GM12873 (cell line): ENCODE data around the gene PAM16.

Source experiments
- TF ChIP-seq, protein P1 (sequence below): IDR thresholded peaks from 2 replicates; pipeline ENCODE4 v1.5.1; 2012; ENCODE audit warnings: low read depth, mild to moderate bottlenecking, moderate library complexity, low read length, control low read depth; ENCODE audit not compliant: insufficient read depth; ENCODE audit errors: missing control alignments

The PAM16 gene

GRCh38 chr16:4303973-4304372 lies 47.1 kb downstream of the PAM16 start:
- TF ChIP-seq, protein P1, sequence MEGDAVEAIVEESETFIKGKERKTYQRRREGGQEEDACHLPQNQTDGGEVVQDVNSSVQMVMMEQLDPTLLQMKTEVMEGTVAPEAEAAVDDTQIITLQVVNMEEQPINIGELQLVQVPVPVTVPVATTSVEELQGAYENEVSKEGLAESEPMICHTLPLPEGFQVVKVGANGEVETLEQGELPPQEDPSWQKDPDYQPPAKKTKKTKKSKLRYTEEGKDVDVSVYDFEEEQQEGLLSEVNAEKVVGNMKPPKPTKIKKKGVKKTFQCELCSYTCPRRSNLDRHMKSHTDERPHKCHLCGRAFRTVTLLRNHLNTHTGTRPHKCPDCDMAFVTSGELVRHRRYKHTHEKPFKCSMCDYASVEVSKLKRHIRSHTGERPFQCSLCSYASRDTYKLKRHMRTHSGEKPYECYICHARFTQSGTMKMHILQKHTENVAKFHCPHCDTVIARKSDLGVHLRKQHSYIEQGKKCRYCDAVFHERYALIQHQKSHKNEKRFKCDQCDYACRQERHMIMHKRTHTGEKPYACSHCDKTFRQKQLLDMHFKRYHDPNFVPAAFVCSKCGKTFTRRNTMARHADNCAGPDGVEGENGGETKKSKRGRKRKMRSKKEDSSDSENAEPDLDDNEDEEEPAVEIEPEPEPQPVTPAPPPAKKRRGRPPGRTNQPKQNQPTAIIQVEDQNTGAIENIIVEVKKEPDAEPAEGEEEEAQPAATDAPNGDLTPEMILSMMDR: no peak

DNA sequence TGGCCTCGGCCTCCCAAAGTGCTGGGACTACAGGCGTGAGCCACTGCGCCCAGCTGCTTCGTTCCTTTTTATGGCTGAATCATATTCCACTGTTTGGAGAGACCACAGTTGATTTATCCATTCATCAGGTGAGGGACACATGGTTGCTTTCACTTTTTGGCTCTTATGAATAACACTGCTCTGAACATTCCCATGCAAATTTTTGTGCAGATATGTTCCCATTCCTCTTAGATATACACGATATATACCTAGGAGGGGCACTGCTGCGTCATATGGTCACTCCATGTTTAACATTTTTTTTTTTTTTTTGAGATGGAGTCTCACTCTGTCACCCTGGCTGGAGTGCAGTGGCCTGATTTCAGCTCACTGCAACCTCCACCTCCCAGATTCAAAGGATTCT lies 49.2 kb downstream of the PAM16 start:
- TF ChIP-seq, protein P1: no peak

GRCh38 chr16:4301177-4301576 lies 49.9 kb downstream of the PAM16 start:
- TF ChIP-seq, protein P1: no peak

DNA sequence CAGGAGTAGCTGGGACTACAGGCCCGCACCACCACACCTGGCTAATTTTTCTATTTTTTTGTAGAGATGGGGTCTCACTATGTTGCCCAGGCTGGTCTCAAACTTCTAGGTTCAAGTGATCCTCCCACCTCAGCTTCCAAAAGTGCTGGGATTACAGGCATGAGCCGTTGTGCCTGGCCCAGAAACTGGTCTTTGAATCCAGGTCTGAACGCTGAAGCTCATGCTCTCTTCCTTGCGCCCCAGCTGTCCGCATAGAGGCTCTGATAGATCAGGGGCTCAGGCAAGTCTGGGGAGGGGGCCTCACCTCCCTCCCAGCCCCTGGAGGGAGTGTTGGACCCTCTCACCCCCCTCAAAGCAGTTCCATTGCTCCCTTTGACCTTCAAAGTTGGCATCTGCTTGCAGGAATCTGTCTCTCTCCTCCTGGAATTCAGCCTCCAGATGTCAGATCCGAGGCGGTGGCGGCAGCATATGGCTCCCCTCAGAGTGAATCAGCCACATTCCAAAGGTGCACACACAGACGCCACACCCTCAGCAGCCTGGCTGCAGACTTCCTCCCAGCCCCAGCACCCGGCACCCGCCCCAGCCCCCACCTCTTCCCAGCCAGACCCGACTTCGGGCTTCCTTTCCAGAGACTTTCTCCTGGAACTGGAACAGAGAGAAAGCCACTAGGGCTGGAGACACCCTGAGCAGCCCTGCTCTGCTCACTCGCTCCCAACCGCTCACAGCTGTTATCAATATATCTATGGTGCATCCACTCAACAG lies 52.2 kb downstream of the PAM16 start:
- TF ChIP-seq, protein P1: no peak

DNA sequence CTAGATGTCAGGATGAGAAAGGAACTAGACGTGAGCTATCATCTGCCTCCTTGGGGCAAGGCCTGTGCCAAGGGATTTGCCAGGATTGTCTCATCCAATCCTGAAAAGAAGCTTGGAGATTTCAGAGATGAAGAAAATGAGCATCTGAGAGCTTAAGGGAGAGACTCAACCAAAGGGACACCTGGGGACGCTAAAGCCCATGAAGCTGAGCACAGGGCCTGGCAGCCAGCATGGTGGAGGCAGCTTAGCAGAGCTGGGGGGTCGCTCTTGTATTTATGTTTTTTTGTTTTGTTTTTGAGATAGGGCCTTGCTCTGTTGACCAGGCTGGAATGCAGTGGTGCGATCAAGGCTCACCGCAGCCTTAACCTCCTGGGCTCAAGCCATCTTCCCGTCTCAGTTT lies 53.6 kb downstream of the PAM16 start:
- TF ChIP-seq, protein P1: no peak

GRCh38 chr16:4295581-4295980 lies 55.5 kb downstream of the PAM16 start:
- TF ChIP-seq, protein P1: no peak

- TF ChIP-seq, protein P1: no peak
These were observed 57.2 kb downstream of the PAM16 start for GRCh38 chr16:4293822-4294457.
